ENCODE results near the gene STX2. TPM values are rescaled to one million over a fixed set of nuclear protein-coding genes. Genes with fewer than 3 reads are reported as not detected.

STX2 gene
- total RNA-seq, 1 experiment from 2014 or later, result 37.8 TPM

GRCh38 chr12:130795906-130796305, 43.1 kb downstream of the STX2 start:
- ChIA-PET POLR2A (ENCODE audit: low non-redundant PET) (no interaction called here), CTCF (no interaction called here)
- Histone ChIP-seq H3K9me3 (ENCODE audit: low read depth, low read length, poor library complexity, severe bottlenecking) (no peaks in the 10 kb centered on the region), H3K27ac (ENCODE audit: low read depth, low read length, poor library complexity, severe bottlenecking) (no peak overlapping the region), H3K4me1 (ENCODE audit: insufficient read depth, low read length, poor library complexity, severe bottlenecking) (no peaks in the 10 kb centered on the region), H3K4me3 (ENCODE audit: low read depth, low read length, poor library complexity, severe bottlenecking) (no peak overlapping the region), H3K27me3 (replicated peaks; ENCODE audit: insufficient read depth, low read depth, low read length, poor library complexity) (no peaks in the 10 kb centered on the region), H3K36me3 (ENCODE audit: insufficient read depth, low read length, poor library complexity, severe bottlenecking) (peaks cover 16% of the 10 kb centered on the region)
- DNase-seq (ENCODE audit: low spot score), result no peak
- no TSS peak for BruUV-seq (replicated peaks)
- no peak for TF ChIP-seq CTCF (conservative IDR thresholded peaks at IDR 0.05; ENCODE audit: low read depth, low read length)
- TF ChIP-seq EZH2 (IDR thresholded peaks at IDR 0.05; ENCODE audit: borderline replicate concordance, low read depth, low read length, poor library complexity, severe bottlenecking), result no peak
- intact Hi-C loops (cut with micrococcal nuclease; ENCODE audit: unreplicated experiment), result no loop called here

DNA sequence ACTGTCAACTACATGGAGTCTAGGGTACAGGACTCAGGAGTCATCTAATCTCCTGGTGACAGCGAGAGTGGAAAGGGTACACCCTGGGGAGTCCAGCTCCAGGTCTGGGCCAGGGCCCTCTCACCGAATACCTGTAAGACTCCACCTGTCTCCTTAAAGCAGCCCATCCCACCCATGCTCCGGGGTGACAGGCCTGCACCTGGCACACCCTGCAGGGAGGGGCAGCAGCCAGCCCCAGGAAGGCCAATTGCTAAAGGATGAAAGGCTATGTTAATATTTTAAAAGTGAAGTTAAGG, 45.5 kb downstream of the STX2 start:
- POLR2A ChIA-PET (ENCODE audit: low non-redundant PET), result no interaction called here
- CTCF ChIA-PET, result no interaction called here
- peaks cover 17% of the 10 kb centered on the region for H3K36me3 ChIP-seq (ENCODE audit: insufficient read depth, low read length, poor library complexity, severe bottlenecking)
- H3K4me3 ChIP-seq (ENCODE audit: low read depth, low read length, poor library complexity, severe bottlenecking), result no peak overlapping the region
- intact Hi-C loops (cut with micrococcal nuclease; ENCODE audit: unreplicated experiment), result no loop called here
- no peak for DNase-seq (ENCODE audit: low spot score)
- no peaks in the 10 kb centered on the region for H3K27me3 ChIP-seq (replicated peaks; ENCODE audit: insufficient read depth, low read depth, low read length, poor library complexity)
- H3K4me1 ChIP-seq (ENCODE audit: insufficient read depth, low read length, poor library complexity, severe bottlenecking), result no peaks in the 10 kb centered on the region
- no TSS peak for BruUV-seq (replicated peaks)
- no peak for TF ChIP-seq EZH2 (IDR thresholded peaks at IDR 0.05; ENCODE audit: borderline replicate concordance, low read depth, low read length, poor library complexity, severe bottlenecking)
- no peak for TF ChIP-seq CTCF (conservative IDR thresholded peaks at IDR 0.05; ENCODE audit: low read depth, low read length)
- H3K9me3 ChIP-seq (ENCODE audit: low read depth, low read length, poor library complexity, severe bottlenecking), result no peaks in the 10 kb centered on the region
- H3K27ac ChIP-seq (ENCODE audit: low read depth, low read length, poor library complexity, severe bottlenecking), result no peak overlapping the region

GRCh38 chr12:130792821-130793553, 46.1 kb downstream of the STX2 start:
- BruUV-seq (replicated peaks), result no TSS peak
- ChIA-PET POLR2A (ENCODE audit: low non-redundant PET) (no interaction called here), CTCF (no interaction called here)
- no peak for DNase-seq (ENCODE audit: low spot score)
- intact Hi-C loops (cut with micrococcal nuclease; ENCODE audit: unreplicated experiment), result no loop called here
- Histone ChIP-seq H3K4me1 (ENCODE audit: insufficient read depth, low read length, poor library complexity, severe bottlenecking) (no peaks in the 10 kb centered on the region), H3K27me3 (replicated peaks; ENCODE audit: insufficient read depth, low read depth, low read length, poor library complexity) (no peaks in the 10 kb centered on the region), H3K27ac (ENCODE audit: low read depth, low read length, poor library complexity, severe bottlenecking) (no peak overlapping the region), H3K4me3 (ENCODE audit: low read depth, low read length, poor library complexity, severe bottlenecking) (no peak overlapping the region), H3K9me3 (ENCODE audit: low read depth, low read length, poor library complexity, severe bottlenecking) (no peaks in the 10 kb centered on the region), H3K36me3 (ENCODE audit: insufficient read depth, low read length, poor library complexity, severe bottlenecking) (peaks cover 17% of the 10 kb centered on the region)
- TF ChIP-seq CTCF (conservative IDR thresholded peaks at IDR 0.05; ENCODE audit: low read depth, low read length) (no peak), EZH2 (IDR thresholded peaks at IDR 0.05; ENCODE audit: borderline replicate concordance, low read depth, low read length, poor library complexity, severe bottlenecking) (no peak)

Measured in A673 (cell line).